ENCODE measurements around the gene ADRA2B.

ADRA2B gene

GRCh38 chr2:96095116-96095636, 21.2 kb downstream of the ADRA2B start:
- no peak for DNase-seq (ENCODE audit: low spot score in 2 of 2)
- no peaks in the 10 kb centered on the region for H3K36me3 ChIP-seq (replicated peaks)
- in situ Hi-C loops (cut with MboI; ENCODE audit: low sequenced_read_pairs): no loop called here
- H3K4me3 ChIP-seq: no peak overlapping the region
- peaks cover 30% of the 10 kb centered on the region for H3K4me1 ChIP-seq
- no peaks in the 10 kb centered on the region for H3K9me3 ChIP-seq
- no peaks in the 10 kb centered on the region for H3K27me3 ChIP-seq (ENCODE audit: low read depth)

- in situ Hi-C loops (cut with MboI; ENCODE audit: low sequenced_read_pairs): no loop called here
Measured at GRCh38 chr2:96093528-96093927, 22.8 kb downstream of the ADRA2B start.

GRCh38 chr2:96092951-96093350, 23.4 kb downstream of the ADRA2B start:
- H3K27me3 ChIP-seq (ENCODE audit: low read depth): no peaks in the 10 kb centered on the region
- in situ Hi-C loops (cut with MboI; ENCODE audit: low sequenced_read_pairs): no loop called here
- peak in 1 of 2 experiments; percentile 5 for DNase-seq (ENCODE audit: low spot score in 2 of 2)
- no peaks in the 10 kb centered on the region for H3K9me3 ChIP-seq
- no peaks in the 10 kb centered on the region for H3K36me3 ChIP-seq (replicated peaks)
- H3K4me3 ChIP-seq: no peak overlapping the region
- H3K4me1 ChIP-seq: peaks cover 30% of the 10 kb centered on the region

More at GRCh38 chr2:96093528-96093927, 22.8 kb downstream of the ADRA2B start:
- H3K4me1 ChIP-seq: peaks cover 30% of the 10 kb centered on the region
- peak in 1 of 2 experiments; percentile 9 for DNase-seq (ENCODE audit: low spot score in 2 of 2)
- H3K9me3 ChIP-seq: no peaks in the 10 kb centered on the region
- no peak overlapping the region for H3K4me3 ChIP-seq
- H3K36me3 ChIP-seq (replicated peaks): no peaks in the 10 kb centered on the region
- H3K27me3 ChIP-seq (ENCODE audit: low read depth): no peaks in the 10 kb centered on the region

- no peak overlapping the region for H3K4me3 ChIP-seq
- DNase-seq (ENCODE audit: low spot score in 2 of 2): peak in 1 of 2 experiments; percentile 9
- H3K27me3 ChIP-seq (ENCODE audit: low read depth): no peaks in the 10 kb centered on the region
- no peaks in the 10 kb centered on the region for H3K36me3 ChIP-seq (replicated peaks)
- H3K4me1 ChIP-seq: peaks cover 30% of the 10 kb centered on the region
- no peaks in the 10 kb centered on the region for H3K9me3 ChIP-seq
- in situ Hi-C loops (cut with MboI; ENCODE audit: low sequenced_read_pairs): no loop called here
Measured at GRCh38 chr2:96092573-96092877, 23.8 kb downstream of the ADRA2B start.

- Histone ChIP-seq H3K4me3 (no peak overlapping the region), H3K36me3 (replicated peaks) (no peaks in the 10 kb centered on the region), H3K27me3 (ENCODE audit: low read depth) (no peaks in the 10 kb centered on the region), H3K4me1 (peaks cover 30% of the 10 kb centered on the region), H3K9me3 (no peaks in the 10 kb centered on the region)
- in situ Hi-C loops (cut with MboI; ENCODE audit: low sequenced_read_pairs): no loop called here
- peak; percentile 65 to 85 for DNase-seq (ENCODE audit: low spot score in 2 of 2)
Measured at GRCh38 chr2:96091711-96092572, 24.4 kb downstream of the ADRA2B start.

- DNase-seq (ENCODE audit: low spot score in 2 of 2): peak in 1 of 2 experiments; percentile 18
Measured at GRCh38 chr2:96091141-96091710, 25.1 kb downstream of the ADRA2B start.

GRCh38 chr2:96090196-96090926, 26.0 kb downstream of the ADRA2B start:
- Histone ChIP-seq H3K9me3 (no peaks in the 10 kb centered on the region), H3K4me1 (peaks cover 28% of the 10 kb centered on the region), H3K27me3 (ENCODE audit: low read depth) (no peaks in the 10 kb centered on the region), H3K4me3 (no peak overlapping the region), H3K36me3 (replicated peaks) (no peaks in the 10 kb centered on the region)
- no peak for DNase-seq (ENCODE audit: low spot score in 2 of 2)
- in situ Hi-C loops (cut with MboI; ENCODE audit: low sequenced_read_pairs): no loop called here

More at GRCh38 chr2:96091141-96091710, 25.1 kb downstream of the ADRA2B start:
- H3K27me3 ChIP-seq (ENCODE audit: low read depth): no peaks in the 10 kb centered on the region
- in situ Hi-C loops (cut with MboI; ENCODE audit: low sequenced_read_pairs): no loop called here
- H3K36me3 ChIP-seq (replicated peaks): no peaks in the 10 kb centered on the region
- H3K4me1 ChIP-seq: peaks cover 30% of the 10 kb centered on the region
- H3K9me3 ChIP-seq: no peaks in the 10 kb centered on the region
- no peak overlapping the region for H3K4me3 ChIP-seq

GRCh38 chr2:96089356-96090195, 26.8 kb downstream of the ADRA2B start:
- no peak overlapping the region for H3K4me3 ChIP-seq
- no peaks in the 10 kb centered on the region for H3K9me3 ChIP-seq
- H3K27me3 ChIP-seq (ENCODE audit: low read depth): no peaks in the 10 kb centered on the region
- H3K4me1 ChIP-seq: peaks cover 22% of the 10 kb centered on the region
- in situ Hi-C loops (cut with MboI; ENCODE audit: low sequenced_read_pairs): no loop called here
- DNase-seq (ENCODE audit: low spot score in 2 of 2): no peak
- H3K36me3 ChIP-seq (replicated peaks): no peaks in the 10 kb centered on the region

- H3K27me3 ChIP-seq (ENCODE audit: low read depth): no peaks in the 10 kb centered on the region
- H3K9me3 ChIP-seq: no peaks in the 10 kb centered on the region
- H3K4me1 ChIP-seq: peaks cover 15% of the 10 kb centered on the region
- no peaks in the 10 kb centered on the region for H3K36me3 ChIP-seq (replicated peaks)
- DNase-seq (ENCODE audit: low spot score in 2 of 2): no peak
- no peak overlapping the region for H3K4me3 ChIP-seq
- in situ Hi-C loops (cut with MboI; ENCODE audit: low sequenced_read_pairs): no loop called here
Measured at GRCh38 chr2:96088340-96089335, 27.7 kb downstream of the ADRA2B start.

GRCh38 chr2:96087130-96087529, 29.2 kb downstream of the ADRA2B start:
- Histone ChIP-seq H3K4me1 (peaks cover 6% of the 10 kb centered on the region), H3K36me3 (replicated peaks) (no peaks in the 10 kb centered on the region), H3K4me3 (no peak overlapping the region), H3K9me3 (no peaks in the 10 kb centered on the region), H3K27me3 (ENCODE audit: low read depth) (no peaks in the 10 kb centered on the region)
- DNase-seq (ENCODE audit: low spot score in 2 of 2): no peak
- in situ Hi-C loops (cut with MboI; ENCODE audit: low sequenced_read_pairs): no loop called here

GRCh38 chr2:96085541-96086355, 30.6 kb downstream of the ADRA2B start:
- H3K4me3 ChIP-seq: no peak overlapping the region
- no peaks in the 10 kb centered on the region for H3K27me3 ChIP-seq (ENCODE audit: low read depth)
- no peaks in the 10 kb centered on the region for H3K36me3 ChIP-seq (replicated peaks)
- in situ Hi-C loops (cut with MboI; ENCODE audit: low sequenced_read_pairs): no loop called here
- H3K9me3 ChIP-seq: no peaks in the 10 kb centered on the region
- DNase-seq (ENCODE audit: low spot score in 2 of 2): no peak
- no peaks in the 10 kb centered on the region for H3K4me1 ChIP-seq

Data from HAP-1 (cell line).